H9 (cell line): ENCODE results near the gene FAM149A. TPM values are rescaled to one million over a fixed set of nuclear protein-coding genes. Genes with fewer than 3 reads are reported as not detected.

Experiments
- DNase-seq: peaks from one replicate; pipeline ENCODE4 v3.0.0-alpha.2; 2017
- H2AFZ ChIP-seq: one replicate; pipeline ENCODE4 v1.6.1; 2013; ENCODE audit warnings: mild to moderate bottlenecking, low read length, control low read depth, moderate library complexity
- H2AK5ac ChIP-seq: 2 replicates; pipeline ENCODE4 v1.6.1; 2013; ENCODE audit warnings: low read length, control low read depth, mixed read lengths; ENCODE audit not compliant: insufficient read length
- H2BK120ac ChIP-seq: one replicate; pipeline ENCODE4 v1.6.1; 2013; ENCODE audit warnings: low read depth, mild to moderate bottlenecking, low read length, control low read depth, inconsistent platforms; ENCODE audit not compliant: poor library complexity, severe bottlenecking
- H2BK12ac ChIP-seq: 2 replicates; pipeline ENCODE4 v1.6.1; 2013; ENCODE audit warnings: low read length, control low read depth, mixed read lengths, low read depth; ENCODE audit not compliant: insufficient read length
- H2BK15ac ChIP-seq: 2 replicates; pipeline ENCODE4 v1.6.1; 2013; ENCODE audit warnings: low read depth, low read length, control low read depth
- H2BK20ac ChIP-seq: one replicate; pipeline ENCODE4 v1.6.1; 2013; ENCODE audit warnings: low read depth, mild to moderate bottlenecking, low read length, control low read depth, inconsistent platforms; ENCODE audit not compliant: poor library complexity, severe bottlenecking
- H2BK5ac ChIP-seq: 2 replicates; pipeline ENCODE4 v1.6.1; 2013; ENCODE audit warnings: low read length, control low read depth, mixed read lengths; ENCODE audit not compliant: insufficient read length
- H3K14ac ChIP-seq: 2 replicates; pipeline ENCODE4 v1.6.1; 2013; ENCODE audit warnings: low read length, control low read depth; ENCODE audit not compliant: insufficient read depth
- H3K18ac ChIP-seq: 2 replicates; pipeline ENCODE4 v1.6.1; 2013; ENCODE audit warnings: low read depth, mild to moderate bottlenecking, mixed read lengths, low read length, control low read depth; ENCODE audit not compliant: insufficient read length
- H3K23ac ChIP-seq: 2 replicates; pipeline ENCODE4 v1.6.1; 2013; ENCODE audit warnings: low read length, control low read depth, mixed read lengths, low read depth; ENCODE audit not compliant: insufficient read length
- H3K23me2 ChIP-seq: 2 replicates; pipeline ENCODE4 v1.6.1; 2013; ENCODE audit warnings: low read depth, mild to moderate bottlenecking, mixed read lengths, low read length, control low read depth; ENCODE audit not compliant: insufficient read length, poor library complexity, severe bottlenecking
- H3K27ac ChIP-seq: 2 replicates; pipeline ENCODE4 v1.5.1; 2013; ENCODE audit warnings: low read length, control low read depth, mixed read lengths, low read depth; ENCODE audit not compliant: insufficient read length
- H3K27me3 ChIP-seq: 2 replicates; pipeline ENCODE4 v1.6.1; 2013; ENCODE audit warnings: low read length, control low read depth, inconsistent platforms; ENCODE audit not compliant: insufficient read depth
- H3K4ac ChIP-seq: 2 replicates; pipeline ENCODE4 v1.6.1; 2013; ENCODE audit warnings: low read depth, mild to moderate bottlenecking, control low read depth, inconsistent platforms, low read length, moderate library complexity
- H3K4me1 ChIP-seq: 2 replicates; pipeline ENCODE4 v1.6.1; 2013; ENCODE audit warnings: low read length, control low read depth, inconsistent platforms; ENCODE audit not compliant: insufficient read depth
- H3K4me2 ChIP-seq: 2 replicates; pipeline ENCODE4 v1.6.1; 2013; ENCODE audit warnings: low read length, control low read depth, mixed read lengths; ENCODE audit not compliant: insufficient read length, insufficient read depth
- H3K56ac ChIP-seq: 2 replicates; pipeline ENCODE4 v1.6.1; 2013; ENCODE audit warnings: low read depth, mild to moderate bottlenecking, mixed read lengths, low read length, control low read depth; ENCODE audit not compliant: insufficient read length
- H3K79me1 ChIP-seq: 2 replicates; pipeline ENCODE4 v1.6.1; 2013; ENCODE audit warnings: low read depth, mild to moderate bottlenecking, moderate library complexity, low read length, control low read depth, inconsistent platforms; ENCODE audit not compliant: insufficient read depth, poor library complexity, severe bottlenecking
- H3K79me2 ChIP-seq: 2 replicates; pipeline ENCODE4 v1.6.1; 2013; ENCODE audit warnings: low read length, control low read depth, inconsistent platforms; ENCODE audit not compliant: insufficient read depth
- H3K9ac ChIP-seq: 2 replicates; pipeline ENCODE4 v1.6.1; 2013; ENCODE audit warnings: low read length, control low read depth, mixed read lengths; ENCODE audit not compliant: insufficient read length; ENCODE audit errors: extremely low read depth
- H3K9me3 ChIP-seq: one replicate; pipeline ENCODE4 v1.6.1; 2013; ENCODE audit warnings: low read depth, low read length, inconsistent platforms; ENCODE audit not compliant: control insufficient read depth
- H3T11ph ChIP-seq: one replicate; pipeline ENCODE4 v1.6.1; 2013; ENCODE audit warnings: mild to moderate bottlenecking, low read length, control low read depth, inconsistent platforms
- H4K20me1 ChIP-seq: one replicate; pipeline ENCODE4 v1.6.1; 2013; ENCODE audit not compliant: control insufficient read depth, insufficient read length, insufficient read depth
- H4K5ac ChIP-seq: 2 replicates; pipeline ENCODE4 v1.6.1; 2013; ENCODE audit warnings: low read depth, mild to moderate bottlenecking, mixed read lengths, low read length, control low read depth; ENCODE audit not compliant: insufficient read length
- H4K8ac ChIP-seq: replicated peaks from 2 replicates; pipeline ENCODE4 v1.6.1; 2013; ENCODE audit warnings: low read length, control low read depth, mixed read lengths, low read depth; ENCODE audit not compliant: insufficient read length
- H4K91ac ChIP-seq: 2 replicates; pipeline ENCODE4 v1.6.1; 2013; ENCODE audit warnings: low read depth, mild to moderate bottlenecking, moderate library complexity, mixed read lengths, low read length, control low read depth; ENCODE audit not compliant: insufficient read length
- H3K27ac Mint-ChIP-seq, 3 experiments: 2 replicates in 2 of 3; 3 replicates in 1 of 3; pipeline ENCODE4 v1.8.0; 2020 to 2021; ENCODE audit warnings: mixed read lengths in 3 of 3, mild to moderate bottlenecking in 1 of 3, moderate library complexity in 1 of 3
- H3K27me3 Mint-ChIP-seq: 2 replicates; pipeline ENCODE4 v1.8.0; 2021; ENCODE audit warnings: low read depth, mild to moderate bottlenecking, moderate library complexity, mixed read lengths
- H3K36me3 Mint-ChIP-seq, 3 experiments: 2 replicates in 2 of 3; 3 replicates in 1 of 3; pipeline ENCODE4 v1.8.0; 2020 to 2021; ENCODE audit warnings: low read depth in 3 of 3, mixed read lengths in 3 of 3; ENCODE audit not compliant: insufficient read depth in 1 of 3
- H3K4me1 Mint-ChIP-seq, 2 experiments: 2 replicates each; pipeline ENCODE4 v1.8.0; 2020; ENCODE audit warnings: mixed read lengths in 2 of 2
- H3K4me3 Mint-ChIP-seq, 2 experiments: 2 replicates in 1 of 2; 3 replicates in 1 of 2; pipeline ENCODE4 v1.8.0; 2020 to 2021; ENCODE audit warnings: mild to moderate bottlenecking in 2 of 2, mixed read lengths in 2 of 2, moderate library complexity in 1 of 2
- H3K9me3 Mint-ChIP-seq, 2 experiments: 2 replicates in 1 of 2; 3 replicates in 1 of 2; pipeline ENCODE4 v1.8.0; 2020; ENCODE audit warnings: mild to moderate bottlenecking in 2 of 2, mixed read lengths in 2 of 2, moderate library complexity in 1 of 2
- WGBS: extraction: QIAGEN DNeasy Blood & Tissue Kit; methylation state at CpG from one replicate; pipeline ENCODE4 v1.1.7; 2013; ENCODE audit warnings: missing lambda C conversion rate, low lambda C conversion rate, mixed read lengths; ENCODE audit not compliant: insufficient read length; ENCODE audit errors: extremely low coverage; 5-methylcytosine and 5-hydroxymethylcytosine counted together
- total RNA-seq: library from RNA; stranded (reverse); gene quantifications from 2 replicates; pipeline ENCODE4 v1.2.1, GENCODE V29; 2021
- TF ChIP-seq, protein P1 (sequence below): fragments of 200-600 bp; sonication (generic); conservative IDR thresholded peaks from 3 replicates; pipeline ENCODE4 v1.8.0; 2021; ENCODE audit warnings: antibody characterized with exemption, mild to moderate bottlenecking

FAM149A gene
- total RNA-seq, 1 experiment from 2014 or later: 5.9 TPM

DNA sequence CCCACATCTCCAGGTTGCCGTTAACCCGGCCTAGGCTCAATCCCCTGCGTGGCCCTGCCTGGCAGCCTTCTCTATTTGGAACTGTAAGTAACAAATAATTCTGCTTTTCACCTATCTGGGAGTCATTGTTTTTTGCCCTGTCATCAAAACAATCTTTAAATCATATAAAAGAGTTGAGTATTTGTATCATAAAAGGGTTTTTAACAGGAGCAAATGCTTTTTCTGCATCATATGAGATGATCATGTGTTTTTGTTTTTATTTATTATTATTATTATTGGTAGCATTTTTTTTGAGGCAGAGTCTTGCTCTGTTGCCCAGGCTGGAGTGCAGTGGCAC, 45.6 kb upstream of the FAM149A start:
- H2AFZ ChIP-seq: no peak overlapping the region

More for the DNA sequence above, 45.6 kb upstream of the FAM149A start:
- TF ChIP-seq, protein P1, sequence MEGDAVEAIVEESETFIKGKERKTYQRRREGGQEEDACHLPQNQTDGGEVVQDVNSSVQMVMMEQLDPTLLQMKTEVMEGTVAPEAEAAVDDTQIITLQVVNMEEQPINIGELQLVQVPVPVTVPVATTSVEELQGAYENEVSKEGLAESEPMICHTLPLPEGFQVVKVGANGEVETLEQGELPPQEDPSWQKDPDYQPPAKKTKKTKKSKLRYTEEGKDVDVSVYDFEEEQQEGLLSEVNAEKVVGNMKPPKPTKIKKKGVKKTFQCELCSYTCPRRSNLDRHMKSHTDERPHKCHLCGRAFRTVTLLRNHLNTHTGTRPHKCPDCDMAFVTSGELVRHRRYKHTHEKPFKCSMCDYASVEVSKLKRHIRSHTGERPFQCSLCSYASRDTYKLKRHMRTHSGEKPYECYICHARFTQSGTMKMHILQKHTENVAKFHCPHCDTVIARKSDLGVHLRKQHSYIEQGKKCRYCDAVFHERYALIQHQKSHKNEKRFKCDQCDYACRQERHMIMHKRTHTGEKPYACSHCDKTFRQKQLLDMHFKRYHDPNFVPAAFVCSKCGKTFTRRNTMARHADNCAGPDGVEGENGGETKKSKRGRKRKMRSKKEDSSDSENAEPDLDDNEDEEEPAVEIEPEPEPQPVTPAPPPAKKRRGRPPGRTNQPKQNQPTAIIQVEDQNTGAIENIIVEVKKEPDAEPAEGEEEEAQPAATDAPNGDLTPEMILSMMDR: no peak
- no peak overlapping the region for H4K91ac ChIP-seq
- H3K14ac ChIP-seq: no peak overlapping the region
- WGBS: no CpG with 5 or more reads among the region's 3 CpGs
- no peak overlapping the region for H4K8ac ChIP-seq
- Mint-ChIP-seq H3K9me3 (peaks cover 13 to 15% of the 10 kb centered on the region in 2 experiments), H3K27me3 (no peaks in the 10 kb centered on the region), H3K4me1 (peaks cover 3% of the 10 kb centered on the region in 2 experiments; a peak in 1 of 4 replicates), H3K36me3 (peaks cover 6 to 27% (median 6%) of the 10 kb centered on the region in 3 experiments; a peak in 6 of 7 replicates), H3K4me3 (no peak overlapping the region; a peak in 1 of 5 replicates), H3K27ac (no peak overlapping the region)
- H2BK20ac ChIP-seq: no peak overlapping the region
- no peak overlapping the region for H3K4ac ChIP-seq
- no peak overlapping the region for H2BK12ac ChIP-seq
- H2BK120ac ChIP-seq: no peak overlapping the region
- H3T11ph ChIP-seq: no peak overlapping the region
- no peak overlapping the region for H4K5ac ChIP-seq
- H3K79me1 ChIP-seq: no peaks in the 10 kb centered on the region
- no peak overlapping the region for H3K27ac ChIP-seq
- no peak overlapping the region for H2BK15ac ChIP-seq
- DNase-seq: no peak
- H3K56ac ChIP-seq: no peak overlapping the region
- no peak overlapping the region for H3K23ac ChIP-seq
- no peaks in the 10 kb centered on the region for H3K9me3 ChIP-seq
- H3K23me2 ChIP-seq: no peaks in the 10 kb centered on the region
- no peaks in the 10 kb centered on the region for H3K79me2 ChIP-seq
- H3K18ac ChIP-seq: no peak overlapping the region
- H3K27me3 ChIP-seq: no peaks in the 10 kb centered on the region
- no peak overlapping the region for H3K9ac ChIP-seq
- H4K20me1 ChIP-seq: no peaks in the 10 kb centered on the region
- H2BK5ac ChIP-seq: no peak overlapping the region
- no peak overlapping the region for H3K4me2 ChIP-seq
- no peak overlapping the region for H2AK5ac ChIP-seq
- H3K4me1 ChIP-seq: no peaks in the 10 kb centered on the region
